Stimulated activated CD4-positive, alpha-beta T cell treated with anti-CD3 and anti-CD28 coated beads, Interleukin-1b, Interleukin-23, amount 100 ng/mL, for 24 hours (primary cell): Measurements from ENCODE around the gene PLEKHO1.
"Not testable (repeated sequence)": the region's sequence is repeated elsewhere in the genome, so short reads cannot be mapped to it uniquely, and the experiment has no call there.

Source experiments
- DNase-seq, 4 experiments: peaks; one replicate each; pipeline ENCODE4 v3.0.0-alpha.2; 2020; ENCODE audit warnings: low read depth in 4 of 4, low spot score in 1 of 4

PLEKHO1 gene

DNA sequence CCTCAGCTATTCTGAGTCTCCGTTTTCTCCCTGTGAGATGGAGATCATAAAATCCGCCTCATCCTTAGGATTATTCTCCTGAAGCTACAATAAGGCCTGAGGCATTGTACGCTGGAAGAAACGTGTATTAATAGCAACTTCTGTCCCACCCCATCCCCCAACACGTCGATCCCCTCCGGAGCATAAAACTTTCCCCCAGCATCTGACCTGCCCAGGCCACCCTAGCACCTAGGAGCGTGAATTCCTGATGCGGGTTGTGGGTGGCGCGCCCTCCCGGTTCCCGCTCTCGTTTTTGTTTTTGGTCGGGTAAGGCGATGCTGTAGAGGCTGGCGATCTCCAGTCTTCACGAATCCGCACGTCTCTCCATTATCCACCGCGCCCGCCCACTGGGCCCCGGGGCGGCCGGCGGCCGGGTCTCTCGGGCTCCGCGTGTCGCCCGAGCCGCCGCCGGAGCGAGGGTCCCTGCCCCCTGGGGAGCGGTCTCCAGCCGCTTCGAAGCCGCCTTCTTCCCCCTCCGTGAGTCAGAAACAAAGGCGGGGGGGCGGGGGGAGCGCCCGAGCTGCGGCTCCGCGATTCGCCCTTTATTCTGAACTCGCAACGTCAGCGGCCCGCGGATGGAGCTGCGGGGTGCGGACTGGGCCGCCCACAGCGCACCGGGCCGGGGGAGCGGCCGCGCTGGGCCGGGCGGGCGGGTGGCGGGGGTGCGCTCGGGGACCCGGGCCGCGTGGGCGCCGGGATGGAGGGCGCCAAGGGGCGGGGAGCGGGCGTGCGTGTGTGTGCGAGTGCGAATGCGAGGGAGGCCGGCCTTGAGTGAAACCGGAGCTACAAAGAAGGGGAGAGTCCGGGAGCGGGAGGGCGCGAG is at the start of gene PLEKHO1:
TSS of gene PLEKHO1 (plus strand) at position 646 of the 862 bp plus-strand sequence. CDS start 342 bp downstream, outside the sequence.
- peak; percentile 57 to 72 (median 67) for DNase-seq

GRCh38 chr1:150102986-150103385 is 46.7 kb upstream of the PLEKHO1 start:
- no peak for DNase-seq

GRCh38 chr1:150106341-150106740 is 43.4 kb upstream of the PLEKHO1 start:
- no peak for DNase-seq

GRCh38 chr1:150109586-150109985 is 40.1 kb upstream of the PLEKHO1 start:
- DNase-seq, result no peak

- DNase-seq, result no peak
Measured at GRCh38 chr1:150110116-150110515, 39.6 kb upstream of the PLEKHO1 start.

- DNase-seq, result no peak
Measured at GRCh38 chr1:150111670-150112069, 38.0 kb upstream of the PLEKHO1 start.

GRCh38 chr1:150115121-150115520 is 34.6 kb upstream of the PLEKHO1 start:
- DNase-seq, result no peak

DNA sequence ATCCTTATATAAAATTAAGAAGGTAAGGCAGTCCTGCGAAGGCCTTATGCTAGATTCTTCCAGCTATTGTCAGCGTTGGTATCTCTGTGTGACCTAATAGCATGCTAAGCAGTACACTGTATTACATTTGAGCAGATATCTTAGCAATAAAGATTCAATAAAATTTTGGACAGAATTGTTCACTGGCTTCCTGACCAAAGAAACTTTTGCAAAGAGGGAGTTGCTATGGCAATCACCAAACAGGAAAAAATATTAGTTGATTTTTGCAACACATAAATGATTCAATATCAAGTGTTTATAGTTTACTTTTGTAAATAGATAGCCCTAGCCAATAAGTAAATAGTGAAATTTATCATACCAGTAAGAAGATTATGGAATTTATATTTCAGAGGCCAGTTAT is 31.0 kb upstream of the PLEKHO1 start:
- no peak for DNase-seq

GRCh38 chr1:150121236-150121862 is 28.4 kb upstream of the PLEKHO1 start:
- DNase-seq, result no peak

DNA sequence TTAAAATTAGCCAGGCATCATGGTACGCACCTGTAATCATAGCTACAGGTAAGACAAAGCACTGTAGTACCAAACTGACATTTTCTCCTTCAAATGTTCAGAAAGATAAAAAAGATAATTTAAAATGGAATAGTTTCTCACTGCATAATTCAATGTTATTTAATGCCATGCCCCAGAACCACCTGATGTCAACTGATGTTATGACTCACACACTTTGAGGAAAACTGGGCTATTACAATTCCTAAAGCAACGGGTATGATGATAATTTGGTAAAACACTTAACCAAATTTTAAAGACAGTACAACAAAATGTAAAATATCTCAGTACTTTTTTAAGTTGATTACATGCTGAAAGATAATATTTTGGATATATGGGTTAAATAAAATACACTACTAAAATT is 22.9 kb upstream of the PLEKHO1 start:
- no peak for DNase-seq

GRCh38 chr1:150127464-150127863 is 22.3 kb upstream of the PLEKHO1 start:
- no peak for DNase-seq

DNA sequence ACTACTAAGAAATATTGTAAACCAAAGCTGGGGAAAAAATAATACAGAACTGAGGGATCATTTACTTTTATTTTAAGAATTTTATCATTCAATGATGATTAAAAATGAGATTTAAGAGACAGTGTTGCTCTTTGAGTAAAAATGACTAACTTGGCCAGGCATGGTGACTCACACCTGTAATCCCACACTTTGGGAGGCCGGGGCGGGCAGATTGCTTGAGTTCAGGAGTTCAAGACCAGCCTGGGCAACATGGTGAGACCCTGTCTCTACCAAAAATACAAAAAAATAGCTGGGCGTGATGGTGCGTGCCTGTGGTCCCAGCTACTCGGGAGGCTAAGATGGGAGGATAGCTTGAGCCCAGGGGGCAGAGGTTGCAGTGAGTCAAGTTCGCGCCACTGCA is 21.8 kb upstream of the PLEKHO1 start:
- no peak for DNase-seq

- no peak for DNase-seq
Measured at GRCh38 chr1:150132372-150132771, 17.3 kb upstream of the PLEKHO1 start.

- DNase-seq, result no peak
Measured at GRCh38 chr1:150134537-150134936, 15.2 kb upstream of the PLEKHO1 start.

DNA sequence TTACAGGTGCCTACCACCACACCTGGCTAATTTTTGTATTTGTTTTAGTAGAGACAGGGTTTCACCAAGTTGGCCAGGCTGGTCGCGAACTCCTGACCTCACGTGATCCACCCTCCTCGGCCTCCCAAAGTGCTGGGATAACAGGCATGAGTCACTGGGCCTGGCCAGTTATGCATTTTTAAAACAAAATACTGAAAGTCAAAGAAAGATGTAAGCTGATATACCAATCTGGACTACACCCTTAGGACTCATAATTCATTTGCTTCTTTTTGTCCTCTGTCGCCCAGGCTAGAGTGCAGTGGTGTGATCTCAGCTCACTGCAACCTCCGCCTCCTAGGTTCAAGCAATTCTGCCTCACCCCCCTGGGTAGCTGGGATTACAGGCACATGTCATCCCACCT is 14.3 kb upstream of the PLEKHO1 start:
- DNase-seq, result not testable (repeated sequence)

DNA sequence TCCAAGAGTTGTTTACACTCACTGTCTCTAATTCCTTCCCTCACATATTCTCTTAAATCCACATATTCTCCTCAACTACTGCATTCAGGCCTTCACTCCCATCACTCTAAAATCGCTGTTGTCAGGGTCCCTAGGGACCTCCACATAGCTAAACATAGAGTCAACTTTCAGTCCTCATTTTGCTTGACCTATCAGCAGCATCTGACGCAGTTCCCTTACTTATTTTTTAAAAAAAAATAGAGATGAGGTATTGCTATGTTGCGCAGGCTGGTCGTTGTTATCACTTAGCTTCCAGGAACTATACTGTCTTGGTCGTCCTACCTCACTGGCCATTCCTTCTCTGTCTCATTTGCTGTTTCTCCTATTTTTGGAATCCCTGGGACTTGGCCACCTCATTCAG is 11.7 kb upstream of the PLEKHO1 start:
- DNase-seq, result no peak

DNA sequence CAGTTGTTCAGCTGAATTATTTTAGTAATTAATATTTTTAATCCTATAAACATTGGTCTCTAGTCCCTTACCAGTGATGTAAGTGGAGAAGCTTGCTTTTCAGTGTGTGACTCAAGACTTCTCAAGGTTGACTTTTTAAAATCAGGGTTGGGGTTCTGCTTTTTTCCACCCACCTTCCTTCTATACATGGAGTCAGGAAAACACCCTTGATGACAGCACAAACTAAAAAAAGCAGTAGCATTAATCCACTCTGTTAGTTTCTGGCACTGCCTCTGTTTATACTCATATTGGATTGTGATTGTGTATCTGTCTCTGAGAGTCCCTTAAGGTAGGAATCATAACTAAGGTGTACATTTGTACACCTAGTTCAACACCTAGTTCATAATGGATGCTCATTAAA is 8.3 kb upstream of the PLEKHO1 start:
- no peak for DNase-seq

DNA sequence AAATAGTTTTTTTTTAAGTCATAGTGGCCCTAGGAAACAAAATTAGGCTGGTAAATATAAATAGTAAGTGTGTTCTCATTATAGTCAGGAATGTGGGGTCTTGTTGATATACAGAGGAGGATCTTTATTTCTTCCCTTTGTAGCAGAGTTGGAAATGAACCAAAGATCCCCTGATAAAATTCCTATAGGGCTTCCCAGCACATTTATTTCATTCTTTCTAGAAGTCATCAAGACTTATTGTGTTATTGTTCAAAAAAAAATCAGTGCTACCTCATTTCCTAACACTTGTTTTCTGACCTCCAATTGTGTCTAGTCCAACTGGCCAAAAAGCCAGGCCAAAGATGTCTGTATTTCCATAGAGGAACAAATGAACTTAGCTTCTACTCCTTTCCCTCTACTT is 7.6 kb upstream of the PLEKHO1 start:
- DNase-seq, result no peak

DNA sequence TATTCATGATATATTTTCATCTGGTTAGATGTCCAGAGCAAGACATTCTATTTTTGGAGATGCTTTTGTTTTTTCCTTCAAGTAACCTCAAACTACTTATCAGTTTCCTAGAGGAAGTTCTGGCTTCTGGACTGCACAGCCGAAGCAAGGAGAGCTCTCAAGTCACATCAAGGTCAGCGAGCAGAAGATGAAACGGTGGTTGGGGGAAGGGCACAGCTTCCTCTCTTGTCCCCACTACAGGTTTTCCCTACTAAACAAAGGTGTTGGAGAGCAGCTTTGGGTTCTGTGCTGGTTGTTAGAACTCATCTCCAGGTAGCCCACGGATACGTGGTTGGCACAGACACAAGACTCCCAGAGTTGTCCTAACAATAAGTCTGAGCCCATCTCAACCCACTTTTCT is 5.1 kb upstream of the PLEKHO1 start:
- DNase-seq, result no peak

- DNase-seq, result not testable (repeated sequence)
Measured at GRCh38 chr1:150146016-150146415, 3.7 kb upstream of the PLEKHO1 start.

- DNase-seq, result no peak
Measured at GRCh38 chr1:150146849-150147542, 2.7 kb upstream of the PLEKHO1 start.

DNA sequence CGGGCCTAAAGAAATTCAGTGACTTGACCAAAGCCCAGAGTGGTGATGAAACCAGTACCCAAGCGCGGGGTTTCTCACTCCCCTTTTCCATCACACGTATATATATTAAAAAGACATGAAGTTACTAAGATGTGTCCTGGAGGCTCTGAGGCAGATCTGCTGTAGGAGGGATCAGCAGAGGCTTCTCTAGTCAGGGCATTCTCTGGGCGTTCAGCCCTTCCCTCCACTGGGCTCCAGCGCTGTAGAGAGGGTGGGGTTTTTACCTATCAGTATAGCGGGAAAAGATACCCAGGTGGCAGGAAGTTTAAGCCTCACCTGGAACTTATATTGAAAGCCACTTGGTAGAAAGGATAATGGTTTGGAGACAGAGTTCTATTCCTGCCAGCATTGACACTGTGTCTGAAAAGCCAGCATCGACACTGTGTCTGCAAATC is 862 bp upstream of the PLEKHO1 start:
- no peak for DNase-seq
